ENCODE data around the gene CDC34.

The CDC34 gene

DNA sequence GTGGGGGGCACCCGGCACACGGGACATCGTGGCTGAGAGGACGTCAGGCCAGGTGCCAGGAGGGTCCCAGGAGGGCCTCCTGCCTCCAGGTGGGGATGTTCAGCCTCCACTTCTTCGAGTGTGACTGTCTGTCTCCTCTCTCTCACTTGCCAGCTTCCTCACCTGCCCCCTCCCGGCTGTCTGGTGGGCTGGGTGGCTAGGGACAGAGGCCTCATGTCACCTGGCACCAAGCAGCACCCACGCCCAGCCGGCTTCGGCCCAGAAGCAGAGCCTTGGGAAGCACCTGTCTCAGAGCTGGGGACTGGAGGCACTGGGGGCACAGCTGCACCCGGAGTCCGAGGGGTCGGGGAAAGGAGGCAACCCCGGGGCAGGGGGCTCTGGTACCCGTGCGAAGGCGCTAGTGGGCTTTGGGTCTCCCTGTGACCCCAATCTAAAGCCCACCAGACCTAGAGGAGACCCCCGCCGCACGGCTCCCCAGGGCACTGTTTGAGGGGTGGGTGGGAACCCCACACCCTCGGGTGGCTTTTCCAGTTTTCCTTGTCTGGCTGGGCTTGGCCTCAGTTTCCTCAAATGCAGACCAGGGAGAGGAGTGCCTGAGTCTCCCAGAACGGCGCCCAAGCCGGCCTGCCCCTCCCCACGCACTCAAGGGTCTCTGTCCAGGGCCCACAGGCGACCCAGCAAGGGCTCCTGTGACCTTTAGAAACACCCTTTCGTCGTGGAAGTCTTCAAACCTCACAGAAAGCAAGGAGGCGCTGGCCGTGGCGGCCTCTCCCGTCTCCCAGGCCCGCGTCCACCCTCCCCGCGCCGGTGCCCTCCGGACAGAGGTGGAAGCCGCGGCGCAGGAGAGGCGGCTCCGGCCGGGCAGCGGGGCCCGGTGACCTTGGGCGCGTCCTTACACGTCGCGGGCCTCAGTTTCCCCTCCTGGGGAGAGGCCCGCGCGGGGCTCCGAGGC lies 57.5 kb downstream of the CDC34 start:
- no peak for DNase-seq (ENCODE audit: low read depth)

DNA sequence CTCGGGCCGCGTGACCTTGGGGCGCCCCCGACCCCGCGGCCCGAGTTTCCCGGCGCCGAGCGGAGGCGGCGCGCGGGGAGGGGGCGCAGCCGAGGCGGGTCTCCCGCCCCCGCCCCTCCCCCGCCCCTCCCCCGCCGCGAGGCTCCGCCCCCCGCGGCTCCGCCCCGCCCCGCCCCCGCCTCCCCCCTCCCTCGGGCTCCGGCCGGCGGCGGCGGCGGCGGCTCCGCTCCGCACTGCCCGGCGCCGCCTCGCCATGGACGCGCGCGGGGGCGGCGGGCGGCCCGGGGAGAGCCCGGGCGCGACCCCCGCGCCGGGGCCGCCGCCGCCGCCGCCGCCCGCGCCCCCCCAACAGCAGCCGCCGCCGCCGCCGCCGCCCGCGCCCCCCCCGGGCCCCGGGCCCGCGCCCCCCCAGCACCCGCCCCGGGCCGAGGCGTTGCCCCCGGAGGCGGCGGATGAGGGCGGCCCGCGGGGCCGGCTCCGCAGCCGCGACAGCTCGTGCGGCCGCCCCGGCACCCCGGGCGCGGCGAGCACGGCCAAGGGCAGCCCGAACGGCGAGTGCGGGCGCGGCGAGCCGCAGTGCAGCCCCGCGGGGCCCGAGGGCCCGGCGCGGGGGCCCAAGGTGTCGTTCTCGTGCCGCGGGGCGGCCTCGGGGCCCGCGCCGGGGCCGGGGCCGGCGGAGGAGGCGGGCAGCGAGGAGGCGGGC lies 58.3 kb downstream of the CDC34 start, which contains the start of gene HCN2:
Gene HCN2, plus strand, starts transcription at position 189 of the 703 bp plus-strand sequence. Its CDS starts 65 bp downstream, at position 254.
- DNase-seq (ENCODE audit: low read depth), result no peak

DNA sequence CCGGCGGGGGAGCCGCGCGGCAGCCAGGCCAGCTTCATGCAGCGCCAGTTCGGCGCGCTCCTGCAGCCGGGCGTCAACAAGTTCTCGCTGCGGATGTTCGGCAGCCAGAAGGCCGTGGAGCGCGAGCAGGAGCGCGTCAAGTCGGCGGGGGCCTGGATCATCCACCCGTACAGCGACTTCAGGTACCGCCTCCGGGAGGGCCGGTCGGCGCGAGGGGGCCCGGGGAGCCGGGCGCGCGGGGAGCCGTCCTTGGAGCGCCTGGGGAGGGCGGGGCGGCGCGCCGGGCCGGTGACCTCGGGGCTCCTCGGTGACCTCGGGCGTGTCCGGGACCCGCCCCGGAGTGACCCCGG lies 58.8 kb downstream of the CDC34 start:
- no peak for DNase-seq (ENCODE audit: low read depth)

DNA sequence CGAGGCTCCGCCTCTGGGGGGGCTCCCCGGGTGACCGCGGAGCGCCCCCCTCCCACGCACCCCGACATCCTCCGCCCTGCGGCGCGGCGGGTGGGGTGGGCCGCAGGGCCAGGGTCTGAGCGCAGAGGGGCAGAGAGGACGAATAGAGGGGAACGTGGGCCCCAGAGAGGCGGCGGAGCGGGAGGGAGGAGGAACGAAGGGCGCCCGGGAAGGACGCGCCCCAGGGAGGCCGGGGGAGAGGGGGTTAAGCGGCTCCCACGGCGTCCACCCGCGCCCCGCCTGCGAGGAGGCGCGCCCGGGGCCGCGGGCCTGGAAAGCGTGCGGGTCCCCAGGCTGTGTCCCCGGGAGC lies 59.2 kb downstream of the CDC34 start:
- no peak for DNase-seq (ENCODE audit: low read depth)

DNA sequence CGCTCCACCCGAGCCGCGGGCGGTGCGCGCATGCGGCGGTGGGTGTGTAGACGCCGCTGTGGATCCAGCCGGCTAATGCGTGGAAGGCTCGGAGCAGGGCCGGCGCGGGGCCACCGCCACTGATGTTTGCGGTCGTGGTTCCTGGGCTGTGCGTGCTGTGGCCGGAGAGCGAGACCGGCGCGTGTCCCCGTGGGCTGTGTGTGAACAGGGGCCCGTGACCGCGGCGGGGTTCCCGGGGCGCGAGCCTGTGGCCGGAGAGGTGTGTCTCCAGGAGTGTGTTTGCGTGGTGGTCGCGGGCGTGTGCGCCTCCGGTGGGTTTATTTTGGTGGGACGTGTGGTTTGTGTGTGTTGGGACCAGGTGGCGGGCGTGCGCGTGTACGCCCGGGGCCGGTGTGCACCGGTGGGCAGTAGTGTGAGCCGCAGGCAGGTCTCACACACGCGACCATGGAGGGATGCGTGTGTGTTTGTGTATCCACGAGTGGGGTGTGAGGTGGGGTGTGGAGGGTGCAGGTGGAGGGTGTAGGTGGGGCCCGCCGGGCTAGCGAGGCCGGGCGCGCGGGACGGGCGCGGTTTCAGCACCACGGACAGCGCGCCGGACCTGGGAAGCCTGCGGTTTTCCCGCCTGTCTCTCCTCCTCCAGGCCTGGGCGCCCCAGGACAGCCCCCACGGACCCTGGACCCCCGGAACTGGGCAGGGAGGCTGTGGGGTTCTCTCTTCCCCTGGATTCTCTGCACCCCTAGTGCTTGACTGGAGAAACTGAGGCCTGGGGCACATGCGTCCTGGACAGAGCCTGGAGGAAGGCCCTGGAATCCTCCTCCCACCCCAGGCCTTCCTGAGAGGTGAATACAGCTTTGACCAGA lies 59.8 kb downstream of the CDC34 start:
- no peak for DNase-seq (ENCODE audit: low read depth)

Data from stimulated activated CD8-positive, alpha-beta memory T cell treated with anti-CD3 and anti-CD28 coated beads, Interleukin-4, amount 100 ng/mL, for 24 hours (primary cell).